ENCODE data around the gene VMP1. TPM values are rescaled to one million over a fixed set of nuclear protein-coding genes. Genes with fewer than 3 reads are reported as not detected.
"Not testable (repeated sequence)": the region's sequence is repeated elsewhere in the genome, so short reads cannot be mapped to it uniquely, and the experiment has no call there.

The VMP1 gene
- total RNA-seq, 1 donor from 2014 or later: 183 TPM

DNA sequence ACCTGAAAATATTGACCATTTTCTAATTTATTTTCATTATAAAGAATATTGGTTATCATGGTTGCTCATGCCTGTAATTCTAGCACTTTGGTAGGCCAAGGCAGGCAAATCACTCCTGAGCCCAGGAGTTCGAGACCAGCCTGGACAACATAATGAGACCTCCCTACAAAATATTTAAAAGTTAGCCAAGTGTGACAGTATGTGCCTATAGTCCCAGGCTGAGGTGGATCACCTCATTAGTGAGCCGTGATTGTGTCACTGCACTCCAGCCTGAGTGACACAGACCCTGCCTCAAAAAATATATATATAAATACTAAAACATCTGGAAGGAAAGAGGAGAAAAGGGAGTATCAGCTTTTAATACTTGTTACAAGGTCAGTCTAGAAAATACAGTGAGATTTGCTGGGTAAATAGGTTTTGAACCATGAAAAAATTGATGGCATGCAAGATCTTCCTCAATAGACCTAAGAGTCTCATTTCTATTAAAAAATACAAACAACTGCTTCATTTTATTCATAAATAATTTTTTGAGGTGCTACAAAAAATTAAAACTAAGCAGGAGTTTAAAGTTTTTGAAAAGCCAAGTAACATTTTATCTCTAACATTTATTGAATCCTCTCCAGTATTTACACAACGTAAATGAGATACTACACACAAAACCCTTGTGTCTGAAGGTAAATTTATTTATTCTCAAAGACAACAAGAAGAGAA is 137.6 kb downstream of the VMP1 start:
- H3K27ac ChIP-seq: peak overlapping the region; percentile 66 to 91
- no peak for DNase-seq (ENCODE audit: low spot score in 2 of 2)
- H3K4me3 ChIP-seq: no peak overlapping the region
- no peaks in the 10 kb centered on the region for H3K9me3 ChIP-seq
- H3K4me1 ChIP-seq: peaks cover 2 to 30% of the 10 kb centered on the region in 2 donors
- peaks cover 6 to 15% of the 10 kb centered on the region in 2 donors for H3K36me3 ChIP-seq
- TF ChIP-seq, protein P1, sequence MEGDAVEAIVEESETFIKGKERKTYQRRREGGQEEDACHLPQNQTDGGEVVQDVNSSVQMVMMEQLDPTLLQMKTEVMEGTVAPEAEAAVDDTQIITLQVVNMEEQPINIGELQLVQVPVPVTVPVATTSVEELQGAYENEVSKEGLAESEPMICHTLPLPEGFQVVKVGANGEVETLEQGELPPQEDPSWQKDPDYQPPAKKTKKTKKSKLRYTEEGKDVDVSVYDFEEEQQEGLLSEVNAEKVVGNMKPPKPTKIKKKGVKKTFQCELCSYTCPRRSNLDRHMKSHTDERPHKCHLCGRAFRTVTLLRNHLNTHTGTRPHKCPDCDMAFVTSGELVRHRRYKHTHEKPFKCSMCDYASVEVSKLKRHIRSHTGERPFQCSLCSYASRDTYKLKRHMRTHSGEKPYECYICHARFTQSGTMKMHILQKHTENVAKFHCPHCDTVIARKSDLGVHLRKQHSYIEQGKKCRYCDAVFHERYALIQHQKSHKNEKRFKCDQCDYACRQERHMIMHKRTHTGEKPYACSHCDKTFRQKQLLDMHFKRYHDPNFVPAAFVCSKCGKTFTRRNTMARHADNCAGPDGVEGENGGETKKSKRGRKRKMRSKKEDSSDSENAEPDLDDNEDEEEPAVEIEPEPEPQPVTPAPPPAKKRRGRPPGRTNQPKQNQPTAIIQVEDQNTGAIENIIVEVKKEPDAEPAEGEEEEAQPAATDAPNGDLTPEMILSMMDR (IDR thresholded peaks at IDR 0.05): no peak
- intact Hi-C loops (cut with DNase I): no loop called here
- no peaks in the 10 kb centered on the region for H3K27me3 ChIP-seq

DNA sequence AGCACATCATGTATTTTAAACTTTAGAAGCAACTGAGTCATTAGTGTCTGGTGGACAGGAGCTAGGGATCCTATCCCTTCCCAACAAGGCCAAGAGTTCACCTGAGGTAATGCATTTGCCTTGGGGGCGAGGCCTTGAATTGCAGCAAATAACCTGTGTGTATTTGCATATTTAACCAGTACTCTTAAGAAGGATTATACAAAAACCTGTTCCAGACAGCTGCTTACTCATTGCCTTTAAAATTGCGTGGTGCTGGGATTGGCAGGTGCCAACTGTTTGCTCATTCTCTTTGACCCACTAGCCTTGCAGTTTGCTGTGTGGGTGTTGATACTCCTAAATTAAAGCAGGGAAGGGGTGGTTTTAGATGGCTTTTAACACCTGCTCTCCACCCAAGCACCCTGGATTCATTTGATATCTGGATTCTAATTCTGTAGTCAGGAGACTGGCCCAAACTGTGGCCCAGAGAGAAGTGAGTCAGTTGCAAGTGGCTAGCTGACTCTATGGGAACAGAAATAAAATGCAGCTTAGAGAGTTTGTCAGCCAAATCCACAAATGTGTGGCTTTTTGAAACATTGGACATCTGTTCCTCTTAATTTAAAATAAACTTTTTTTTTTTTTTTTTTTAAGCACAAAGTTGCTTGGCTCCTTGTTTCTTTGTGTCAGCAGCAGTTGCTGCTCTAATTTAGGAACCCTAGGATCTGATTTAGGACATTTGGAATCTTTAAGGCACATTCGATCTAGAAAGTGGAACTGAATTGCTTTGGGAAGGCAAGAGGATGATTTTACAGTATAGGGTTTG is 138.3 kb downstream of the VMP1 start:
- DNase-seq (ENCODE audit: low spot score in 2 of 2): no peak
- H3K4me3 ChIP-seq: peak overlapping the region in 1 of 2 donors; percentile 25
- no peaks in the 10 kb centered on the region for H3K27me3 ChIP-seq
- H3K36me3 ChIP-seq: peaks cover 0 to 8% of the 10 kb centered on the region in 2 donors
- peak overlapping the region; percentile 66 to 91 for H3K27ac ChIP-seq
- no peaks in the 10 kb centered on the region for H3K9me3 ChIP-seq
- intact Hi-C loops (cut with DNase I): no loop called here
- H3K4me1 ChIP-seq: peaks cover 0 to 30% of the 10 kb centered on the region in 2 donors
- TF ChIP-seq, protein P1 (IDR thresholded peaks at IDR 0.05): no peak

DNA sequence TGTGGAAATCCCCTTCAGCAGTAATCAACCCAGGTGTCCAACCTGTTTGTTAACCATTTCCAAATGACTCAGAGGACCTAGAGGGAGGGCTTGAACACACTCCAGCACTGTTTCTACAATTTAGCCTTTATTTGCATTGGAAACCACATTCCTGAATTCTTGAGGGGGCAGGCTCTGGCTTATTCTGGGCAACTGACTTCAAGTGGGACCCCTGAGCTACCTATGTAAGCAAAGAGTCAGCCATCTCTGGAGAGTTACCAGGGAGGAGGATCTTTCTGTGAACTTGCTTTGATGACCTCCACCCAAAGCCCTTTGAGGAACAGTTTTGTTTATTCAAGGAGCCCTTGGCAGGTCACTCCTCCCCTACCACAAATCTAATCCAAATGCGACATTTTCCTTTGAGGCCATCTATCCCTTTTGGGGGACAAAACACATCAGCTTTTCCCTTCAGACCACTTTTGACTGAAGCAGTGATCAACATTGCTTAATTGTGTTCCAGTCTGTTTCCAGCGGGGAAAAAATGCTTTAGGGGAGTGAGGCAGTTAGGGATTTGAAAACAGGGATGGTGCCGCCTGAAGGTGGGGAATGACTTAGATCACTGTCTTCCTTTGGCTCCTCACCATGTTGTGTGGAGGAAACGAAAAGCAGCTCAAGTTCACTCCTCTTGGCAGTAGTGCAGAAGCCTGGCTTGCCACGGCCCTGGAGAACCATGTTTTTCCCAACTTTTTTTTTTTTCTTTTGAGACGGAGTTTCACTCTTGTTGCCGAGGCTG is 139.1 kb downstream of the VMP1 start:
- TF ChIP-seq, protein P1 (IDR thresholded peaks at IDR 0.05): no peak
- Histone ChIP-seq H3K27ac (peak overlapping the region; percentile 66 to 91), H3K9me3 (no peaks in the 10 kb centered on the region), H3K4me3 (peak overlapping the region in 1 of 2 donors; percentile 25), H3K27me3 (no peaks in the 10 kb centered on the region), H3K36me3 (peaks cover 0 to 4% of the 10 kb centered on the region in 2 donors), H3K4me1 (peaks cover 0 to 33% of the 10 kb centered on the region in 2 donors)
- no peak for DNase-seq (ENCODE audit: low spot score in 2 of 2)
- intact Hi-C loops (cut with DNase I): no loop called here

DNA sequence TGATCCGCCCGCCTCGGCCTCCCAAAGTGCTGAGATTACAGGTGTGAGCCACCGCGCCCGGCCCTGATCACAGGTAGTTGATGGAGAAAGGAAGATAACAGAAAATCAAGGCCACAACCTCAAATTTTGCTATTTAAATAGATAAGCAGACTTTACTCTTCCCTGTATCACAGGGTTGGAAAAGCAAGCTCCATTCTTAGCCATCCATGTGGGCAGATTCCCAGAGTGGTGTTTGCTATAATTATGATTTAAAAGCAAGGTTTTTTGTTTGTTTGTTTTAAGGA is 140.9 kb downstream of the VMP1 start:
- no peak for DNase-seq (ENCODE audit: low spot score in 2 of 2)
- TF ChIP-seq, protein P1 (IDR thresholded peaks at IDR 0.05): no peak
- H3K4me1 ChIP-seq: peaks cover 0 to 44% of the 10 kb centered on the region in 2 donors

DNA sequence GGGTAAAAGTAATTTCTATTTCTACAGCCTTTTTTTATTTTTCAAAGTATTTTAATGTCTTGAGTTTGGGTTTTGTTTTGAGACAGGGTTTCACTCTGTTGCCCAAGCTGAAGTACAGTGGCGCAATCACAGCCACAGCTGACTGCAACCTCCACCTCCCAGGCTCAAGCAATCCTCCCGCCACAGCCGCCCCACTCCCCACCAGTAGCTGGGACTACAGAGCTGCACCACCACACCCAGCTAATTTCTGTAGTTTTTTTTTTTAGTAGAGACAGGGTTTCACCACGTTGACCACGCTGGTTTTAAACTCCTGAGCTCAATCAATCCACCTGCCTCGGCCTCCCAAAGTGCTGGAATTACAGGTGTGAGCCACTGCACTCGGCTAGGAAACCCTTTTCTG is 141.3 kb downstream of the VMP1 start:
- no peaks in the 10 kb centered on the region for H3K9me3 ChIP-seq
- intact Hi-C loops (cut with DNase I): no loop called here

More for the DNA sequence above, 140.9 kb downstream of the VMP1 start:
- H3K36me3 ChIP-seq: no peaks in the 10 kb centered on the region
- H3K27ac ChIP-seq: no peak overlapping the region
- intact Hi-C loops (cut with DNase I): no loop called here
- no peaks in the 10 kb centered on the region for H3K9me3 ChIP-seq
- no peak overlapping the region for H3K4me3 ChIP-seq
- H3K27me3 ChIP-seq: no peaks in the 10 kb centered on the region

DNA sequence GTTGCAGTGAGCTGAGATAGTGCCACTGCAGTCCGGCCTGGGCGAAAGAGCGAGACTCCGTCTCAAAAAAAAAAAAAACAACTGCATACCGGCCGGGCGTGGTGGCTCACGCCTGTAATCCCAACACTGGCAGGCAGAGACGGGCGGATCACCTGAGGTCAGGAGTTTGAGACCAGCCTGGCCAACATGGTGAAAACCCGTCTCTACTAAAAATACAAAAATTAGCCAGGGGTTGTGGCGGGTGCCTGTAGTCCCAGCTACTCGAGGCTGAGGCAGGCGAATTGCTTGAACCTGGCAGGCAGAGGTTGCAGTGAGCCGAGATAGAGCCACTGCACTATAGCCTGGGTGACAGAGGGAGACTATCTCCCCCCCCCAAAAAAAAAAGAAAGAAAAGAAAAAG is 142.9 kb downstream of the VMP1 start:
- H3K9me3 ChIP-seq; DNase-seq (ENCODE audit: low spot score in 2 of 2); H3K4me3 ChIP-seq; H3K27ac ChIP-seq; H3K36me3 ChIP-seq; H3K27me3 ChIP-seq; intact Hi-C loops (cut with DNase I): not testable (repeated sequence)
- H3K4me1 ChIP-seq: peaks cover 0 to 44% of the 10 kb centered on the region in 2 donors

More for the DNA sequence above, 141.3 kb downstream of the VMP1 start:
- Histone ChIP-seq H3K27ac (no peak overlapping the region), H3K27me3 (no peaks in the 10 kb centered on the region), H3K4me1 (peaks cover 0 to 46% of the 10 kb centered on the region in 2 donors), H3K4me3 (no peak overlapping the region), H3K36me3 (no peaks in the 10 kb centered on the region)
- DNase-seq (ENCODE audit: low spot score in 2 of 2): no peak
- TF ChIP-seq, protein P1 (IDR thresholded peaks at IDR 0.05): no peak
